ENCODE data around the gene LRP8.

- TF ChIP-seq CTCF (IDR thresholded peaks at IDR 0.05): no peak
- no peak for TF ChIP-seq IRF3 (IDR thresholded peaks at IDR 0.05; ENCODE audit: low read depth, low read length)
- TF ChIP-seq RXRA (IDR thresholded peaks at IDR 0.05; ENCODE audit: borderline replicate concordance, low read depth): no peak
- TF ChIP-seq MAX (IDR thresholded peaks at IDR 0.05; ENCODE audit: low read depth): no peak
- no peak for TF ChIP-seq ELF1 (IDR thresholded peaks at IDR 0.05)
- TF ChIP-seq SMC3 (IDR thresholded peaks at IDR 0.05; ENCODE audit: low read depth, low read length): no peak
- TF ChIP-seq REST (IDR thresholded peaks at IDR 0.05; ENCODE audit: low read depth, low read length): no peak
- TF ChIP-seq POLR2AphosphoS5 (IDR thresholded peaks at IDR 0.05; ENCODE audit: low read depth, low read length): no peak
These were observed 55.5 kb downstream of the LRP8 start for GRCh38 chr1:53272349-53272748.

All from SK-N-SH (cell line).